HUDEP-2 (cell line): ENCODE results near the gene ADGRG6.

Source experiments
- DNase-seq, 76 experiments: peaks; one replicate each; lab custom pipeline; 2025; ENCODE audit not compliant: unreplicated experiment in 76 of 76; lab: John Stamatoyannopoulos, UW

Gene ADGRG6

DNA sequence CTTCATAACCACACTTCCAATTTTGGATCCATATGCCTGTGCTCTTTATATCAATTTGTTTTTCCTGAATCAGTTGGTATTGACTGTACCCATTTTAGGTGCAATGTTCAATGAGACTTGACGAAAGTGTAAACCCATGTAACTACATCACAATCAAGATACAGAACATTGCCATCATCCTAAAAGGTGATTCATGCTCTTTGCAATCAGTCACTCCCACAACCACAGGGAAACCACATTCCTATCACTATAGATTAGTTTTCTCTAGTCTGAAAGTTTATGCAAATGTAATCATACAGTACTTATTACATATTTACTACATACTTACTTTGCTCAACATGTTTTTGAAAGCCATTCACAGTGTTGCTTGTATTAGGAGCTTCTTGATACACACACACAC, 167.4 kb downstream of the ADGRG6 start:
- no peak for DNase-seq

DNA sequence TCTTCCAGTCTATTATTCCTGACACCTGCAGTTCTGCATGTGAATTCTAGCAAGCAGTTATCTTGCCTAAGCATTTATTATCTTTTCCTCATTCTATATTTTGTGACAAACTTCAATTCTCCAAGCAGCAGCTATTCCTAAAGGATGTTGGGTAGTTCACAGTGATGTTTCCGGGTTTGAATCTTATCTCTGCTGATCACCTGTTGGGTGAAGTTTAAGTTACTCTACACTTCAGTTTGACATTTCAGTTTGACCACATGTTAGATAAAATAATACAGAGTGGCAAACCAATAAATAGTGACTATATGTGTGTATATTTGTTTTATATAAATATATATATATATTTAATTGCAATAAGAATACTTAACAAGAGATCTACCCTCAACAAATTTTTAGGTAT, 168.6 kb downstream of the ADGRG6 start:
- peak in 1 of 76 experiments; percentile 10 for DNase-seq

DNA sequence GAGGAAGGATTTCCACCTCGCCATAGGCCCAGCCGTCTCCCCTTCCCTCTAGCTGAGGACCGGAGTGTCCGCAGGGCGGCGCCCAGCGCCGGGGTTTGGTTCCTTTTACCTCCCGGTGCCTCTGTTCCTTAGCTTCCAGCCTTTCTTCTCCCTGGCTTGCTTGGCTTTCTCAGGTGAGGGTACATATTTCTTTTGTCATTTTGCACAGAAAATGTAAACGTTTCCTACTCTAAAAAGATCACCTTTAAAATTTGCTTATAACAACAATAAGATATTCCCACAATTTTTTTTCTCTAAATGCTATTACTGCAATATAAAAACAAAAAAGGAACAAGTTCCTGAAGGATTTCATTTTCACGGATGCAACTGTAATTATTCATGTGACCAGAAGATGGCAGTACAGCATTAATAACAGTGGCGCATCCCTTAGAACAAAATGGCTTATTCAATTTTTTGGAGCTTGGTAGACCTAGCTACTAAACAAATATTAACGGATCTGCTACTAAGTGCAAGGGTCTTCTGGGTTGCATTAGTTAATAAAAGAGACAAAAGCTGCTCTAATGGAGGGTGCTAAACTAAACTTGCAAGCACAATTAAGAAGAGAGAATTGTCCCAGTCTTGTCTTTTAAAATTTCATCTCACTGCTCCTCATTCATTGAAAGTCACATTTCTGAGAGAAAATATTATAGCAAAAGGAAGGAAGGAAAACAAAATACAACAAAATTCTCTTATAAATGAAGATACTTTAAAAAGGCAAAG, 172.9 kb downstream of the ADGRG6 start:
- peak in 11 of 76 experiments; percentile 4 to 39 (median 16) for DNase-seq

DNA sequence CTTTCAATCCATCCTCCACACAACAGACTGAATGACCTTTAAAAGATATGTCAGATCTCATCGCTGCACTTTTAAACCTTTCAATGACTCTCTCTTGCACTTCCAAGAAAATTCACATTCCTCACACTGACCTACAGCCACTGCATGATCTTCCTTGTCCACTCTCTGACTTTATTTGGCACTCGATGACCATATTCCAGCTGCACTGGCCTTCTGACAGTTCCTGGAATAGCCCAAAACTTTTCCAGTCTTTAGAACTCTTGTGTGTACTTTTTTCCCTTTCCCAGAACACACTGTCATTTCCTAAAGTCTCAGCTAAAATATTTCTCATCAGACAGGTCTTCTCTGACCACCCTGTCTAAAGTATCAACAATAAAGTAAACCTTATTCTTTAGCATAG, 174.6 kb downstream of the ADGRG6 start:
- no peak for DNase-seq

DNA sequence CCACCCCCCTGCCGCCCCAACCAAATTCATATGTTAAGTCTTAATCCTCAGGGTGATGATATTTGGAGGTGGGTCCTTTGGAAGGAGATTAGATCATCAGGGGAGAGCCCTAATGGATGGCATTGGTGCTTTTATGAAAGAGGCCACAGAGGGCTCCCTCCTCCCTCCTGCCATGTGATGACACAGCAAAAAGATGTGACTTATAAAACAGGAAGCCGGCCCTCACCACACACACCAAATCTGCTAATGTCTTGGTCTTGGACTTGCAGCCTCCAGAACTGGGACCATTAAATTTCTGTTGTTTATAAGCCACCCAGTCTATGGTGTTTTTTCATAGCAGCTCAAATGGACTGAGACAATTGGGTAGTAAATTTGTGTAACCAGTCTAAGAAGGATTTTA, 176.3 kb downstream of the ADGRG6 start:
- peak in 11 of 76 experiments; percentile 5 to 41 (median 21) for DNase-seq

DNA sequence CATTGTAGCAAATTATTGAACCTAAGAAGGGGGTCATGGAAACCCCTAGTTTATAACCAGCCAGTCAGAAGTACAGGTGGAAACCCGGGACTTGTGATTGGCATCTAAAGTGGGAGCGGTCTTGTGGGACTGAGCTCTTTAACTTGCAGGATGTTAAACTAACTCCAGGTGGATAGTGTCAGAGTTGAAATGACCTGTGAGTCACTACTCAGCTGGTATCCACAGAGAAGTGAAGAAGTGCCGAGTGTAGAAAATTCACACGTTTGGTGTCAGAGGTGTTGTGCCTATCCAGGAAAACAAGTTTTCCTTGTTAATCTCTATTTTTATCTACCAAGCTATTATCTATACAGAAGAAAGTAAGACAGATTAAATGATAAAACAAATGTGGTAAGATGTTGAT, 179.7 kb downstream of the ADGRG6 start:
- DNase-seq, result no peak

DNA sequence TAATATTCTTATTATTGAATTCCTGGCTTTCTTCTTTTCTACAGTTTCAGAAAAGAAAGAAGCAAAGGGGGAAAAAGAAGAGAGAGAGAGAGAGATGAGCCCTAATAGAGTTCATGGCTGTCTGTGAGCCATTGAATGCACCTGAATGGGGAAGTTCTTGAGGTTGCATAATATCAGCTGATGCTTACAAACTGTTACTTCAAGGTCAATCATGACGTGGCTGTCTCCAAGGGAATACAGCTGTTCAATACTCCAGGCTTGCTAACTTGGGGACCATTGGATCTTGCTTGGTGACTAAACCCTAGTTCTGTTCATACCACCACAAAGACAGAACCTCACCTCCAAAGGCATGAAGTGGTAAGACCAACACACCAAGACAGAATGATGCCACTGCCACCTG, 180.4 kb downstream of the ADGRG6 start:
- DNase-seq, result no peak

DNA sequence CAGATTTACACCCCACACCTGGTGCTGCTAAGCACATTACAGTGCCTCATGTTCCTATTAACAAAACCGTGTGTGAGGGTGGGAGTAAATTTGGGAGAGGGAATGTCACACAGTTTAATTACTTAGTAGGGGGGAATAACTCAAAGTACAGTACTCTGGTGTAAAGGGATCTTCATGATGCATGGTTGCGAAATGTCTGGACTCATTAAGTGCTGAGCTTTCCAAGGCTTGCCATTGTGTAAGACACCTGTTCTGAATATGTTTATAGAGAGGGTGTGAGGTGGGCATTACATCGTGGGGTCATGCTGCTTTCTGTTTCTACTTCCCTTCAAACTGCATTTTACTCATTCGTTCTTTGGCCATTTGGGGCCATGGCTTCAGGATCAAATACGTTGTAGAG, 181.2 kb downstream of the ADGRG6 start:
- no peak for DNase-seq

DNA sequence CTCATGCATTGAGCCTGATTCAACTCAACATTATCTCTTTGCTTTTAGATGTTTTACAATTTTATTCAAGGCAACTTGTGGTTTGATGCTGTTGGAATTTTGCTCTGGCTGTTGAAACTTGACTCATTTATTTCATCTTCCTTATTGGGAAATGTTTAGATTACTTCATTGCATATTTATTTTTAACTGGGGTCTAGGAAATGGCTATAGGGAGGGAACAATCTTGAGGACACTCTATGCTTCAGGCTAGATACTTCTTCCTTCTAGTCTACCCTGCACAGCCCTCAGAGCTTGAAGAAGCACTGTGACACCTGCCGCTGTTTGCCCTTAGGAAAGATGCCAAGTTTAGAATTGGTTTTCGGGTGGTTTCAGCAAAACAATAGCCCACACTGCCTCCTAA, 183.4 kb downstream of the ADGRG6 start:
- no peak for DNase-seq

DNA sequence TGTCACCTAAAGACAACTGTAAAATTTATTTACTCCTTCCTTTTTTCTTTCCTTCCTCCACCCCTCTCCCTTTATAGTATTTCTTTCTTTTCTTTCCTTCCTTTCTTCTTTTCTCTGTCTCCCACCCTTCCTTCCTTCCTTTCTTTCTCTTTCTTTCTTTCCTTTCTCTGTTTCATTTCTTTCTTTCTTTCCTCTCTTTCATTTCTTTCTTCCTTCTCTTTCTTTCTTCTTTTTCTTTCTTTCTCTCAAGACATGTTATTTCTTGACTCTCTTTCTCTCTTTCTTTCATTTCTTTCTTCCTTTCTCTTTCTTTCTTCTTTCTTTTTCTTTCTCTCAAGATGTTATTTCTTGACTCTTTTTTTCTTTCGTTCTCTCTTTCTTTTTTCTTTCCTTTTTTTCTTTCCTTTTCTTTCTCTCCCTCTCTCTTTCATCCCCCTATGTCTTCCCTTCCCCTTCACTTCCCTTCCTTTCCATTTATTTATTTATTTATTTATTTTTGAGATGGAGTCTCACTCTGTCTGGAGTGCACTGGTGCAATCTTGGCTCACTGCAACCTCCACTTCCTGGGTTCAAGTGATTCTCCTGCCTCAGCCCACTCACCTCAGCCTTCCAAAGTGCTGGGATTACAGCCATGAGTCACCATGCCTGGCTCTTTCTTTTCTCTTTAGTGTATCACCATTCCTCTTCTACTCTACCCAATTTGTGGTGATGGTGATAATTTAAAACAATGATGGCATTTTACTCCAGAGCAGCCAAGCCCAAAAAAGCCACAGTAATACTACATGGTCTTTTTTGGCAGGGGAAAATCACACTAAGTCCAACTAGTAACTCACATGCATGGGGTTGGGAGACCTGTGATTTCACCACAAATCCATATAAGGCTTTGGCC, 188.2 kb downstream of the ADGRG6 start:
- no peak for DNase-seq
